Fibroblast of skin of right biceps (primary cell): ENCODE data around the gene PI16.
"Not testable (repeated sequence)": the region's sequence is repeated elsewhere in the genome, so short reads cannot be mapped to it uniquely, and the experiment has no call there.

Source experiments
- DNase-seq: peaks from one replicate; pipeline ENCODE4 v3.0.0-alpha.2; 2013

The PI16 gene

GRCh38 chr6:36976509-36976908, 22.0 kb downstream of the PI16 start:
- DNase-seq, result no peak

GRCh38 chr6:36976931-36977330, 22.4 kb downstream of the PI16 start:
- DNase-seq, result no peak

GRCh38 chr6:36977470-36977941, 23.0 kb downstream of the PI16 start:
- no peak for DNase-seq

GRCh38 chr6:36978421-36979346, 24.1 kb downstream of the PI16 start:
- DNase-seq, result no peak

GRCh38 chr6:36979347-36979742, 24.8 kb downstream of the PI16 start:
- DNase-seq, result peak; percentile 60

- DNase-seq, result no peak
These were observed 25.6 kb downstream of the PI16 start for GRCh38 chr6:36980129-36980528.

GRCh38 chr6:36980876-36981619, 26.5 kb downstream of the PI16 start:
- DNase-seq, result no peak

- DNase-seq, result no peak
These were observed 29.0 kb downstream of the PI16 start for GRCh38 chr6:36983538-36983937.

- DNase-seq, result peak; percentile 88
These were observed 30.3 kb downstream of the PI16 start for GRCh38 chr6:36984581-36985416.

GRCh38 chr6:36985417-36985807, 30.9 kb downstream of the PI16 start:
- DNase-seq, result no peak

- peak; percentile 91 for DNase-seq
These were observed 31.5 kb downstream of the PI16 start, which contains the start of gene MTCH1 for GRCh38 chr6:36985808-36986703. TSS of gene MTCH1 (minus strand) at chr6:36986196. CDS start at chr6:36986173, 23 bp downstream.

GRCh38 chr6:36986704-36987047, 32.1 kb downstream of the PI16 start:
- DNase-seq, result no peak

GRCh38 chr6:36989264-36989663, 34.7 kb downstream of the PI16 start:
- no peak for DNase-seq

- DNase-seq, result not testable (repeated sequence)
These were observed 35.9 kb downstream of the PI16 start for GRCh38 chr6:36990401-36990800.

- no peak for DNase-seq
These were observed 43.5 kb downstream of the PI16 start for GRCh38 chr6:36997811-36998722.

- DNase-seq, result no peak
These were observed 44.1 kb downstream of the PI16 start for GRCh38 chr6:36998723-36999038.

- DNase-seq, result no peak
These were observed 44.7 kb downstream of the PI16 start for GRCh38 chr6:36999061-36999750.

- DNase-seq, result no peak
These were observed 45.2 kb downstream of the PI16 start for GRCh38 chr6:36999751-37000125.

GRCh38 chr6:37004044-37004980, 49.8 kb downstream of the PI16 start:
- DNase-seq, result no peak
